Fibroblast of lung (primary cell): ENCODE data around the gene EFCAB6.

Source experiments
- CTCF ChIP-seq, 2 donors: IDR thresholded peaks in 1 of 2; conservative IDR thresholded peaks in 1 of 2; 1 replicate in 1 of 2; 2 replicates in 1 of 2; pipeline ENCODE4 v1.5.1; 2011 to 2012; ENCODE audit warnings: low read length in 2 of 2, control low read depth in 1 of 2, inconsistent platforms in 1 of 2, low read depth in 1 of 2, mild to moderate bottlenecking in 1 of 2
- EZH2 ChIP-seq: IDR thresholded peaks from 2 replicates; pipeline ENCODE4 v1.5.1; 2012; ENCODE audit warnings: low read length, control low read depth, mild to moderate bottlenecking; ENCODE audit errors: missing control alignments

GRCh38 chr22:43515902-43516301 is 296.2 kb downstream of the EFCAB6 start:
- TF ChIP-seq CTCF (conservative IDR thresholded peaks at IDR 0.05 in 1 of 2, IDR thresholded peaks at IDR 0.05 in 1 of 2; ENCODE audit: low read depth in 1 of 2, low read length in 2 of 2) (no peak), EZH2 (no peak)
